Measurements from ENCODE around the gene CTNNA3.

CTNNA3 gene

DNA sequence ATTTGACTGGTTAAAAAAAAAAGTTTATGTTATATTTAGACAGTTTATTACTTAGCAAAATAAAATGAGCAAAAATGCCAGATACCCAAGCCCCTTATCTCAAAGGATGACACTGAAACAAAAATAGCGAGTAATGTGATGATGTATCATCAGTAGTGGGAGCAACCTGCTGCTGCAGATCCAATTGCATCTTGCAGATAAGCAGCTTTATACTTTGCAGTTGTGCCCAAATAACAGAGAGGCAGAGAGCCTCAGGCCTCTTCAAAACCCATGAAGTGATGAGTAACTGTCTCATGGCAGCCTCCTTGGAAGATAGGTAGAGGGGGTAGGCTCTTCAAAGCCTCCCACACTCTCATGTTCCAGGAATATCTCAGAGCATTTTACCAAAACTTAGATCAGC is 1238.4 kb downstream of the CTNNA3 start:
- DNase-seq (ENCODE audit: low read depth in 2 of 2): no peak
- no peak overlapping the region for H3K4me3 ChIP-seq (replicated peaks in 1 of 2; ENCODE audit: low read depth in 2 of 2, low read length in 2 of 2)
- TF ChIP-seq, protein P1, sequence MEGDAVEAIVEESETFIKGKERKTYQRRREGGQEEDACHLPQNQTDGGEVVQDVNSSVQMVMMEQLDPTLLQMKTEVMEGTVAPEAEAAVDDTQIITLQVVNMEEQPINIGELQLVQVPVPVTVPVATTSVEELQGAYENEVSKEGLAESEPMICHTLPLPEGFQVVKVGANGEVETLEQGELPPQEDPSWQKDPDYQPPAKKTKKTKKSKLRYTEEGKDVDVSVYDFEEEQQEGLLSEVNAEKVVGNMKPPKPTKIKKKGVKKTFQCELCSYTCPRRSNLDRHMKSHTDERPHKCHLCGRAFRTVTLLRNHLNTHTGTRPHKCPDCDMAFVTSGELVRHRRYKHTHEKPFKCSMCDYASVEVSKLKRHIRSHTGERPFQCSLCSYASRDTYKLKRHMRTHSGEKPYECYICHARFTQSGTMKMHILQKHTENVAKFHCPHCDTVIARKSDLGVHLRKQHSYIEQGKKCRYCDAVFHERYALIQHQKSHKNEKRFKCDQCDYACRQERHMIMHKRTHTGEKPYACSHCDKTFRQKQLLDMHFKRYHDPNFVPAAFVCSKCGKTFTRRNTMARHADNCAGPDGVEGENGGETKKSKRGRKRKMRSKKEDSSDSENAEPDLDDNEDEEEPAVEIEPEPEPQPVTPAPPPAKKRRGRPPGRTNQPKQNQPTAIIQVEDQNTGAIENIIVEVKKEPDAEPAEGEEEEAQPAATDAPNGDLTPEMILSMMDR (IDR thresholded peaks at IDR 0.05; ENCODE audit: low read depth, low read length): no peak

GRCh38 chr10:66455304-66455703 is 1240.7 kb downstream of the CTNNA3 start:
- DNase-seq (ENCODE audit: low read depth in 2 of 2): peak in 1 of 2 donors; percentile 22
- TF ChIP-seq, protein P1 (IDR thresholded peaks at IDR 0.05; ENCODE audit: low read depth, low read length): peak; percentile 9
- H3K4me3 ChIP-seq (replicated peaks in 1 of 2; ENCODE audit: low read depth in 2 of 2, low read length in 2 of 2): no peak overlapping the region

- H3K4me3 ChIP-seq (replicated peaks in 1 of 2; ENCODE audit: low read depth in 2 of 2, low read length in 2 of 2): no peak overlapping the region
- DNase-seq (ENCODE audit: low read depth in 2 of 2): no peak
- TF ChIP-seq, protein P1 (IDR thresholded peaks at IDR 0.05; ENCODE audit: low read depth, low read length): no peak
Observed at GRCh38 chr10:66440568-66440967, 1255.4 kb downstream of the CTNNA3 start.

- no peak overlapping the region for H3K4me3 ChIP-seq (replicated peaks in 1 of 2; ENCODE audit: low read depth in 2 of 2, low read length in 2 of 2)
- TF ChIP-seq, protein P1 (IDR thresholded peaks at IDR 0.05; ENCODE audit: low read depth, low read length): no peak
- DNase-seq (ENCODE audit: low read depth in 2 of 2): no peak
Observed at GRCh38 chr10:66414943-66415342, 1281.1 kb downstream of the CTNNA3 start.

DNA sequence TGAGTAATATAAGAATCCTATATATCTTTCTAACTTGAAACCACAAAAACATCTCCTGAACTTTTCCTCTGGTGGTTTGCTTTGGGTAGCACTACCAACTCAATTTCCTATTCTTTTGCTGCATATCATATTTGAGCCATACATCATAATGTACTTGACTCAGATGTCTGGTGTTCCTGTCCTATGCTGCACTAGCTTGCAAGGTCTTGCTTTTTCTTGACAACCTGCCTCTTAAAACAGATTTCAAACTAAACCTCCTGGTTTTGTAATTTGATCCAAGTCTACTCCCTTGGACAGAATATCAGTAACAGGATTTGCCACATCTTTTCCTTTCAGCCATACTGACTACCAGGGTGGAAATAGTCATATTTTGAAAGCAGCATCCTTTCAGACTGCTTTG is 1290.4 kb downstream of the CTNNA3 start:
- TF ChIP-seq, protein P1 (IDR thresholded peaks at IDR 0.05; ENCODE audit: low read depth, low read length): no peak
- no peak overlapping the region for H3K4me3 ChIP-seq (replicated peaks in 1 of 2; ENCODE audit: low read depth in 2 of 2, low read length in 2 of 2)
- no peak for DNase-seq (ENCODE audit: low read depth in 2 of 2)

- TF ChIP-seq, protein P1 (IDR thresholded peaks at IDR 0.05; ENCODE audit: low read depth, low read length): no peak
- no peak for DNase-seq (ENCODE audit: low read depth in 2 of 2)
- H3K4me3 ChIP-seq (replicated peaks in 1 of 2; ENCODE audit: low read depth in 2 of 2, low read length in 2 of 2): no peak overlapping the region
Observed at GRCh38 chr10:66398669-66399068, 1297.3 kb downstream of the CTNNA3 start.

- TF ChIP-seq, protein P1 (IDR thresholded peaks at IDR 0.05; ENCODE audit: low read depth, low read length): no peak
Observed at GRCh38 chr10:66394342-66395063, 1301.5 kb downstream of the CTNNA3 start.

More at GRCh38 chr10:66394342-66395063, 1301.5 kb downstream of the CTNNA3 start:
- no peak overlapping the region for H3K4me3 ChIP-seq (replicated peaks in 1 of 2; ENCODE audit: low read depth in 2 of 2, low read length in 2 of 2)
- DNase-seq (ENCODE audit: low read depth in 2 of 2): no peak
